ENCODE measurements around the gene ZNF804A.

ZNF804A gene

DNA sequence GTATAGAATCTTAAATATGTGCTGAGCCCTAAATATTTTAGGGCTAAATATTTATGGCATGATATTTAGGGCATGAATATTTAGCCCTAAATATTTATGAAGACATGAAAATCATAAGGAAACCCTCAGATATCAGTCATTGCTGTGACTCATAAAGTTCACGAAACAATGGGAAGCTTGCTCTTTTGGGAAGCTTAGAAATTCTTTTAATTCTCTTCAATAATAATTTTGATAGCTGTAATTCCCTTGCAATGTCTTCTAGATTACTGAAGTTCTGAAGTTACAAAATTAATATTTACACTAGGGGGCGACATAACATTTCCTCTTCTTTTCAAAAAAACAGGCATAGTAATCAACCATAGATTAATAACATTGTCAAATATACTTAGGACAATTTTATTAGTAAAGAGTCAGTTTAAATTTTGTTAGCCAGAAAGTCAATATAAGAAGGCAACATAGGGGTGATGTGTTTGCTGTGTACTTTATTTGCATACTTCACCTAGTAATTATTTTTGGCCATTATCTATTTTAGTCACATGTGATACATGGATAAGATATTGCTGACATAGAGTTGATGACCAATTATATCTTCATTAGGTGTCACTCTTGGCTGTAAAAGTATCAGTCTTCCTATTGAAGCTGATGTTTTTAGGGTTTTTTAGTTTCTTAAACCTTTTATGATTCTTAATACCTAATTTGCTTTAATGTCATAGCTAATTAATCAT lies 13.2 kb downstream of the ZNF804A start:
- no peak for DNase-seq

DNA sequence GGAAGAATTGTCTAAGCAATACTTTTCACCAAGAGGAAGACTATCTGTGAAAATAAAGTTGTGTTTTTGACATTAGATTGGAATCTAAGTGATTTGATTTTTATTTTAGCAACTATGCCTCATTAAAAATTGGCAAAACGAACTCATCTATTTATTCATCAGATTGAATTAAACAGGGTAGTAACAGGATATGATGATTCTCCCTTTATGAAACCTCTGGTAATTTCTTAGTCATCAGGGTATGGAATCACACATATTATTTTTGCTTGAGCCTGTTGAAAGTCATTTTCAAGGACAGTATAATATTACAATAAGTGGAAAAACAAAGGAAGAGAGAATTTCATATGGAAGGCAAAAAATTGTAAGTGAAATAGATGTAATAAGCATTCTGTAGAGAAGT lies 22.0 kb downstream of the ZNF804A start:
- no peak for DNase-seq

DNA sequence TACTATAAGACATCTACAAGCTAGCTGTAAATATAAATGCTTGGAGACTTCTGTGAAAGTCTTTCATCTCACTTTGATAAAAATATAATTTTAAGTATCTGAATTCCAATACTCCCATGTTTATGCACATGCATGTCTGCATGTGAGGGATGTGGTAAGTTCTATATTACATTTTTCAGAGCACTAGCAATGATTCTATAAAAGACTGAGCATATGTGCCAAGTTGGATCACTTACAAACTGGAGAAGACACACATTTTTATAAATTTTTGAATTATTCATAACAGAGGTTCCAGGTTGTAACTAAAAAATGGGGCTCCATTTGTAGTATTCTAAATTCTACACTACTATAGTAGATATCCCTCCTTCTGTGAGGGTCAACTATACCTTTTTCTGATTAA lies 26.0 kb downstream of the ZNF804A start:
- no peak for DNase-seq

DNA sequence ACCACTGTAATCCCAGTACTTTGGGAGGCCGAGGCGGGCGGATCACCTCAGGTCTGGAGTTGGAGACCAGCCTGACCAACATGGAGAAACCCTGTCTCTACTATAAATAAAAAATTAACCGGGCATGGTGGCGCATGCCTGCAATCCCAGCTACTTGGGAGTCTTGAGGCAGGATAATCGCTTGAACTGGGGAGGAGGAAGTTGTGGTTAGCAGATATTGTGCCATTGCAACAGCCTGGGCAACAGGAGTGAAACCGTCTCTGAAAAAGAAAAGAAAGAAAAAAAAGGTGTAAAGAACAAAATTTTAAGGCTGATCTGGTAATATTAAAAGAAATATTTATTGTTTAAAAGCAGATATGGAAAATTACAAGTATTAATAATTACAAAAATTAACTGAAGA lies 29.7 kb downstream of the ZNF804A start:
- DNase-seq: no peak

DNA sequence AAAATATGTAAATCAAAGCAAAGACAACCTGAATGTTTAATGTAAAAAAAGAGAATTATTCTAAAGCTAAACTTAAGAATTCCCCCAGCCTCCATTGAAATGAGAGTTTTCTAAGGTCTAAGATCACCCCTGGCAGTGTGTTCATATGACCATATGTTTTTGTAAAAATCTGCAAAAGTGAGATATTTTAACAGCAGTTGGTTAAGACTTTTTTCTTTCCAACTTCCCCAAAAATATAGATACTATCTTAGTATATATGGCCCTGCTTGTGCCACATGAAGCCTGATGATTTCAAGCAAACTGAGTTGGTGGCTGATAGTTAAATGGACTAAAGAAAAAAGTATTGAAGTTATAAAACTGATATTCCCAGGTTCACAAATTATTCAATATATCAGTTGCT lies 35.4 kb downstream of the ZNF804A start:
- DNase-seq: no peak

DNA sequence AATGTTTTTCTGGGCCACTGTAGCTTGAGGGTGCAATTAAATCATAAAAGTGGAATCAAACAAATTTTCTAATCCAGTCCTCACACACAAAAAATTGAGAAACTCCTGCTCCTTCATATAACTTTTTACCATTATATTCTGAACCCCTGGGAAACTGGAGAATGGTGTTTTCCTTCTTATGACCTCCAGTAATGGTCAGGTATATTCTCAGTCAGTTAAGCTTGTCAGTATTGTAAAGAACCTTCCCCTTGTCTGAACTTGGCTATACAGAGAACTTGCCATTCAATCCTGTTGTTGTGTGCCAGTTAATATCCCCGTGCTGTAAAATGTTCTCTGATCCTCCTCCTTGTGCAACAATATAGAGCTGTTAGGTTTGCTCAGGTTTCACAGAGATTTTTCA lies 39.5 kb downstream of the ZNF804A start:
- no peak for DNase-seq

DNA sequence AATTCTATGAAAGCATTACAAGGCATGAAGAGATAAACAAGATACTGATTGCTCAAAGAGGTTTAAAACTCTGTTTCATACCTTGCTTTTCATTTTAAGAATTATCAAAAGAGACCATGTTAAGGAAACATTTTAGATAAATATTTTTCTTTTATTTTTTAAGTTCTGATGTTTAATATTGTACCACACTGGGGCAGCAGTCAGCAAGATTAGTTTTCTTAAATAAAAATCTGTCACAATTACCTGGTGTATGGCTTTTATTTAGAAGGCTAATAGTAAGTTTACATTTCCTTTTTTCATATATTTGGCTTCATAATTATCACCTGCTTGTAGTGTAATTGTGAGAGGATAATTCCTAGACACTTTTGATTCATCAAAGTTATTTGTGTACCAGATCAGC lies 46.4 kb downstream of the ZNF804A start:
- no peak for DNase-seq

DNA sequence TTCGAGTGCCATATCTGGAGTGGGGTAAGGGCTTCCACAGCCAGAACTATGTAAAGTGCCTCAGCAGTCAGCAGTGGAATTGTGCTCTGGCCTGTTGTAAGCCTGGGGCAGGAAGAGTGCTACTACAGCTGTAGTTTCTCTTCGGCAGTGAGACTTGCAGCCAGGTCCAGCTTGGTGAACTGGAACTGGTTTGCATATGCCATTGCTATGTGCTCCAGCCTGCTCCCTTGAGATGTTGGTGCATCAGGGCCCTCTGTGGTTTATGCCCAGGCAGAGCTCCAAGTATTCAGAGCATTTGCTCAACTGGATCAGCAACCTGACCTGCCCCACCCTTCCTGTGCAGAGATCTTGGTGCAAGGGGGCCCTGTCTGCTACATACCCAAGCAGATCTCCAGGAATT lies 47.8 kb downstream of the ZNF804A start:
- DNase-seq: no peak

DNA sequence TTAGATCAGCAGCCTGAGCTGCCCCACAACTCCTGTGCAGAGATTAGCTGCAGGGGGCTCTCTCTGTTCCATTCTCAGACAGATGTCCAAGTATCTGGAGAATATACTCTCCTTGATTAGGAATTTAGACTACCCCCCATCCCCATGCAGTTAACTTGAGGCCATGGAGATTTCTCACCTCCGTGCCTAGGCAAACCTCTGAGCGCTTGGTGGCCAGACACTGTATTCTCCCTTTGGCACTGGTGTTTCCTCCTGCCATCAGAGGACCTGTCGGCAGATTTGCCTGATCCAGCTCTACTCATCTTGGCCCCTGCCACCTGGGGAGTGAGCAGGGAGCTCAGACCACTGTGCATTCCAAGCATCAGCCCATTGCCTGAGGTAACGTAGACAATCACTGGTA lies 48.3 kb downstream of the ZNF804A start:
- no peak for DNase-seq

DNA sequence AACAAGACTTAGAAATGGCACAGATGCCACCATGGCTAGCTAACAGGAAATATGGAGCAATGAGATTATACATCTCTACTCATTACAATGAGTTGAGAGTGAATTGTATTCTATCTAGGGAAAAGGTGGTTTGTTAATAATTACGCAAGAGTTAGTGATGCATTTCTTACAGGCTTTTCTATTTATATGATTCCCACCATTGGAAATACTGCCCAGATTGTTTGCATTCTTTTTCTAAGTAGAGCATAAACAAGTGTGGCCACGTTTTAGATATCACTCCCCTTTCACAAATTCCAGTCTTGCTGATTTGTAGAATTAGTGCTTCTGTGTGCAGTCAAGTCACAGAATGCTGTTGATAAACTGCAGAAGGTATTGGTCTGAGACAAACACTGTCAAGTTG lies 56.6 kb downstream of the ZNF804A start:
- DNase-seq: no peak

DNA sequence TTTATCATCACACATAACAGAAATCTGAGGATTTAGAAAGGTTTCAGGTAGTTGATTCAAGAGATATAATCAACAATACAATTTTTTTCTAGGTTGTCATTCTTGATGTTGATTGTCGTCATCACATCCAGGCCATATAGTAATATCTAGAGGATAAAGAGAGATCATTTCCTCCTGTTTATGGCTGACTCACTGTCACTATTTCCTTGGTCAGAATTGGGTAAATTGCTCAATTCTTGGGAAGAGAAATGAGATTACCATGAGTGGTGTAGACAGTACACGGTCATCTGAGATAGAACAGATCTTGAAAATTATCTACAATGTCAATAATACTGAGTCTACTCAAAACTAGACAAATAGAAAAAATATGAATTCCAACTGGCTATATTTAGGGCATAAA lies 78.8 kb downstream of the ZNF804A start:
- no peak for DNase-seq

DNA sequence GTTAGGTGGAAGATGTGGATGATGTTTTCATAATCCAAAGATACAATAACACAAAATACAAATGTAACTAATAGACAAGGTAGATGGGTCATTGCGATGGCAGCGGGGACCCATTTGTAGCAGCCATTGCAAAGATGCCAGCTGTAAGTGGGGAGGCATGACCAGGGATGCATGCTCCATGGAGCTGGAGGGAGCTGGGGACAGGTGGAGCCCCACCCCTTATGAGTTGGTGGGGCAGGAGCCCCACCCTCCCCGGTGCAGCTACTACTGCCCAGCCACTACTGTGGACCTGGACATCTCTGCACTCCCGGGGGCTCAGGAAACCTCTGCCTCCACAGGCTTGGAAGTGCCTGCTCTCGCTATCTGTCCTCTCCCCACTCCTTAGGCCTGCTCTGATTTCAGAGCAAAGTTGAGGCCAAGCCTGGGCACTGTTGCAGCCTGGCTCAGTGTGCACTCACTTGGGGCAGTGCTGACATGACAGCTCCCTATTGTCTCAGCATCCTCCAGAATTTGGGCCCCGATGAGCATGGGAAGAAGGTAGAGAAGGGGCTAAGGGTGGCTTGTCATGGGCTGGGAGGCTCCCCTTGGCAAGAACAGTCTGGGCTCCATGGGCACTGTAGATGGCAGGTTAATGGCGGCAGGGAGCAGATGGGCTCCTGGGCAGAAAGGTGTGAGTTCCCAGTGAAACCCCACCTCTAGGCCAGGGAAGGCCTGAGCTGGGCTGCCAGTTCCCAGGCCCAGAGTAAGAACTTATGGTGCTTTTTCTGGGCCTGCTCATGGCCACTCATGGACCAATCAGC lies 81.1 kb downstream of the ZNF804A start:
- no peak for DNase-seq

DNA sequence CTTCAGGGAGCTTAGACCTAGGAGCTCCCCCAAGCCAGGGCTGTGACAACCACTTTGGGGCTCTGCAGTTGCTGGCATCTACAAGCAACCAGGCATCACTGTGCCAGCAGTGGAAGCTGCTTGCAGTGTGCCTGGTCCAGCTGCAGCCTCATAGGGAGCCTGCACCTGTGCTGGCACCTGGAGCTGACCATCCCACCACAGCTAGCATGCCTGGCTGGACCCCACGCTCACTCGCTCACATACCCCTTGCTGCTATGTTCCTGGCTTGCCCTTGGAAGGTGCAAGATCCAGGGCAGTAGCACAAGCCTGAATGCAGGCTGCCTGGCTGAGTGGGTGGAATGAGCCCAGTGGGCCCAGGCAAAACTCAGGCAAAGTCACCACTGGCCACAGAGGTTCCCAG lies 82.5 kb downstream of the ZNF804A start:
- no peak for DNase-seq

DNA sequence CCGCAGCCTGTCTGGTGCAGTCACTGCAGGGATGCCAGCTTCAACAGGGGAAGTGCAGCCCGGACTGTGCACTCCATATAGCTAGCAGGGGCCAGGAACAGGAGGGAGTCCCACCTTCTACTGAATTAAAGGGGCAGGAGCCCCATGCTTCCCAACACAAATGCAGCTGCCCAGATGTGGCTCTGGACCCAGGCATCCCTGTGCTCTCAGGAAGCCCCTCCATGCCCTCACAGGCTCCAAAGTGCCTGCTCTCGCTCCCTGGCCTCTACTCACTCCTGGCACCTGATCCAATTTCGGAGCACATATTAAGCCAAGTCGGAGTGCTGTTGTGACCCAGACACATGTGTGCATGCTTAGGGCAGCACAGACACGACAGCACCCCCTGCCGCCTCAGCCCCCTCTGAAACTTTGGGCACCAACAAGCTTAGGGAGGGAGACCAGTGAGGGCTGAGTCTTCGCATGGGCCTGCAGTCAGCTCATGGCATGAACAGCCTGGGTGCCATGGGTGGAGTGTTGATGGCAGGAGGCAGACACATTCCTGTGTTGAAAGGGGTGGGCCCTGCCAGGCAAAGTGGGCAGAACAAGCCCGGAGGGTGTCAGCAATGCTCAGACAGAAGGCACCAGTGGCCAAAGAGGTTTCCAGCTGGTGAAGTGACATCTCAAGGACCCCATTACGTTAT lies 83.5 kb downstream of the ZNF804A start:
- DNase-seq: no peak

DNA sequence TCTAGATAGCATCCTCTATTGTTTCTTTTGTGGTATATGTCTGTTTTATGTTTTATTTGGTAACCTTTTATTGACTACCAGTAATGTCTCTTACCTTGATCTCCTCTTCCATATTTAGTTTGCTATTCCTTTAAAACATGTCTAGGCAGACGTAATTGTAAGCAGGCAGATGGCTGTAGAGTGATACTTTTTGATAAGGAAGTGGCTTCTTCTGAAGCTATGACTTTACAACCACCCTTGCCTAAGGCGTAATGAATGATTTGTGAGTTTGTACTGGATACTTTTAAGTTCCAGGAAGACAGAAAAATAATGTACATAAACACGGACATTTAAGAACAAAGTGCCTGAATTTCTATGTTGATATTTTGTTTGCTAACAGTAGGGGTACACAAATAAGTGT lies 85.6 kb downstream of the ZNF804A start:
- no peak for DNase-seq

DNA sequence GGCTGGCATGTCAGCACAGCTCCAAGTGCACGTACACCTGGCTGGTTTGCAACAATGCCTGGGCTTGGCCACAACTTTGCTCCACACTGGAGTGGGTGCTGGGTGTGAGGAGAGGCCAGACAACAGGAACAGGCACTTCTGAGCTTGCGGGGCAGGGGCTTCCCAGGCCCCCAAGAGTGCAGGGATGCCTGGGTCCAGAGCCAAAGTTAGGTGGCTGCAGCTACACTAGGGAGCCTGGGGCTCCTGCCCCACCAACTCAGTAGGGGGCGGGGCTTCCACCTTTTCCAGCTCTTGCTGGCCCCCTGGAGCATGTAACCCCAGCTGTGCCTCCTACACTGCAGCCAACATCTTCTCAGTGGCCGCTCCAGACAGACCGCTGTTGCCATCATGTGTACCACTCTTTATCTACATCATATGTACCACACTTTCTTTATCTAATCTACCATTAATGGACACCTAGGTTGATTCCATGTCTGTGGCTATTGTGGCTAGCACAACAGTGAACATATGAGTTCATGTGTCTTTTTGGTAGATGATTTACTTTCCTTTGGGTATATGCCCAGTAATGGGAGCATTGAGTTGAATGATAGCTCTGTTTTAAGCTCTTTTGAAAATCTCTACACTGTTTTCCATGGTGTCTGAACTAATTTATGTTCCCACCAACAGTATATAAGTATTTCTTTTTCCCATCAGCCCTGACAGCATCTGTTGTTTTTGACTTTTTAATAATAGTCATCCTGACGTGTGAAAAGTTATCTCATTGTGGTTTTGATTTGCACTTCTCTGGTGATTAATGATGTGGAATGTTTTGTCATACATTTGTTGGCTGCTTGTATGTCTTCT lies 87.9 kb downstream of the ZNF804A start:
- DNase-seq: no peak

DNA sequence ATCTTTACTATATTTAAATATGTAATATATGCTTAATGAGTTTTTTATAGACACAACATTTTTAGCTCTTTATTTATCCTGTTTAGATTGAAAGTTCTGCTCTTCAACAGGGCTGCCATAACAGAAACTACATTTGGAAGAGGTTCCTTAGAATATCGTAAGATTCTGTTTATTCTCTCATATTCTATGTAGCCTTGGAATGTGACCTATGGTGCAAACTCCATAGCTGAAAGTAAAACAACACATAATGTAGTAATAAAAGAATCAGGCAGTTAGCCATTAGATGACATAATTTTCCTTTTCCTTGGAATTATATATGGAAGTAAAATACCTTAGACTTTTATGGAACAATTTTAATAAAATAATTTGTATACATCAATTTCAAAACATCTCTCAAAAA lies 91.3 kb downstream of the ZNF804A start:
- no peak for DNase-seq

DNA sequence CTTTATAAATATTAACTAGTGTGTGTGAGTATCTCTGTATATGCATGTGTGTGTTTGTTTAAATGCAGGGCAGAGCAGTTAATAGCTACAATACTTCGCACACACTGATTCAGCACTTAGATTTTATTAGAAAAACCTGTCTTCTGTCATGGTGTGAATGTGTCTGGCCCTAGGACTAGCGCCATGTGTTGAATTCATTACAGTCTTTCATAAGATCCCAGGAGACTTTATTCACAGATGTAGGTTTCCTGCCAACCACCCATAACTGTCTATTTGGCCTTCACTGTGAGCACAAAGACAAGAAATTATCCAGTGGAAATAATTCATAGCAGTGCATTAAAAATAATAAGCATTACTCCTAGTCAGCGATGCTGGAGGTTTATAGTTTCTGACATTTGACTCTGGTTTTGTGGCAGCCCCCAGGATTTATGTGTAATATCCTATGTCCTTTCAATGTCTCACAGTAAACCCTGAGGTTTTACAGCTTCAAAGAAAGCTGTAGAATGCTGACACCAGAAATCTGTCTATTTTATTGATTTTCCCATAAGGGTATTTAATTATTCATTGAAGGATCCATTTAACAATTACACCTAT lies 93.9 kb downstream of the ZNF804A start:
- no peak for DNase-seq

DNA sequence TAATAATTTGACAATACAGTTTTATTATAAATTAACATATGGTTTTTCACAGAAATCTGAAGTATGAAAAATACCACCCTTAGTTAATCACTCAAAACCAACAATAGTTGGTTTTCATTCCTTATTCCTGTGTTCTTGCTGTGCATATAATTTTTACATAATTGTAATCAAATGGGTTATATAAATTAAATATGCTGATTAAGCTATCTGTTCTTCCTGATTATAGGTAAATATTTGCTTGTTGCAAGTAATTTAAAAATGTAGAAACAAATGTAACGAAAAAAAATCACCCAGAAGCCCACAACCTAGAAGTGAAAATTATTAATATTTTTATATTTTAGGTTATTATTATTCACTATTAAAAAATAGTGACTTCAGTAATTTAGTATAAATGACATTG lies 98.3 kb downstream of the ZNF804A start:
- DNase-seq: no peak

DNA sequence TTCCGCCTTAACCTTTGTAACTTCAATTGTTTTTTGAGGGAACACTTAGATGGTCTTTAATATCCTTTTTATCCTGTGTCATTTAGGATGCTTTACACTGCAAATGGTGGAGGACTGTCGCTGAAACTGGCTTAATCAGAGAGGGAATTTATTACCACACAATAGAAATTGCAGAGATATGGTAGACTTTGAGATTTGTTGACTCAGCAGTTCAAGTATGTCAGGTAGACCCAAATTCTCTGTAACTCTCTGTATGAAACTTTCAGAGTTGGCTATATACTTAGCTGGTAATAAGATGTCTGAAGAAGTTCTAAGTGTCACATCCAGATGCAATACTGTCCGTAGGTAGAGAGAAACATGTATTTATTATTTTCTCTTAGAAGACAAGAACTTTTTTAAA lies 100.1 kb downstream of the ZNF804A start:
- no peak for DNase-seq

DNA sequence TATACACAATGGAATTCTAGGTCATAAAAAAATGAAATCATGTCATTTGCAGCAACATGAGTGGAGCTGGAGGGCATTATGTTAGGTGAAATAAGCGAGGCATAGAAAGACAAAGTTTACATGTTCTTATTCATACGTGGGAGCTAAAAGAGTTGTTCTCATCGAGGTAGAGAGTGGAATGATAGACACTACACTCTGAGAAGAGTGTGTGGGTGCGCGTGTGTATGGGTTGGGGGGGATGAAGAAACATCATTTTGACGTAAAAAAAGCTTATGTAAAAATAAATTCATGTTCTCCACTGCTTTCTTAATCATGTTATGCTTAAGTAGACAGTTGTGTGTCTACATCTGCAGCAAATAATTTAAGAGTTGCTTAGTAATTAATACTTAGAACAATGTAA lies 123.6 kb downstream of the ZNF804A start:
- DNase-seq: no peak

DNA sequence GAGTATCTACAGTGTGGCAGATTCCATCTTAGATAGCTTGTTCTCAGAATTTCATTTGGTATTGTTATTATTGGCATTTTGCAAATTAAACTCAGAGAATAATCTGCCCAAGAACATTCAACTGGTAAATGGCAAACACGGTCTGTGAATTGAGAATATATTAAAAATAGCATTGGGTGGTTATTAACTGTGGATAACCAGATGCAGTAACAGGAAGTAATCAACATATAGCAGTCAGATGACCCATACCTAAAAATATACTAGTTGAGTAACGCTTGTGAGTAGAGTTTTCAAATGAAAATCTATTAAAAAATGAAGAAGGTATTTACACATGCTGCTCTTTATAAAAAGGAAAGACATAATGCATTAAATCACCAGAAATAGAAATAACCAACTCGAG lies 129.5 kb downstream of the ZNF804A start:
- DNase-seq: no peak

DNA sequence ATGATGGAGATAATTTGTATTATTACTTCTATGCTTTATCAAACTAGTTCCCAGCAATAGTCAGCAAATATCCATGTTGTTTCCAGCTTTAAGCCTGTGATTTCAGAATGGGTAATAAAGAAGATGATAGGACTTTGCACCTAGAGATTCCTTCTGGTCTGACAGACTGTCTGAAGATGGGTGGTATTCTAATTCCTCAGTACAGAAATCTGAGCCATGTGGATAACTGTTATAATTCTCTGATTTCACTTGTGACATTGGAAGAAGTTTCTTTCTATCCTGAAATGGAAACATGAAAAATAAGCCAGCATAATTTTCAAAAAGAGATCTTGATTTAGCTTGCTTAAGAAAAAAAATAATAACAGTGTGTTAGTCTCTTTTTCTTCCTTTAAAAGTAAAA lies 130.1 kb downstream of the ZNF804A start:
- DNase-seq: no peak

Measured in CD4-positive, alpha-beta T cell treated with Interleukin-17A for 1 hour (primary cell).